Duodenal mucosa (tissue), 2 donors: ENCODE measurements around the gene BDH1.

Experiments
- H3K27ac ChIP-seq: one replicate; pipeline ENCODE4 v1.7.0; 2013; ENCODE audit warnings: low read depth, low read length
- H3K27me3 ChIP-seq, 2 donors: one replicate each; pipeline ENCODE4 v1.7.0; 2013; ENCODE audit warnings: low read length in 2 of 2, control low read depth in 1 of 2; ENCODE audit not compliant: insufficient read depth in 2 of 2, control insufficient read depth in 1 of 2
- H3K36me3 ChIP-seq, 2 donors: one replicate each; pipeline ENCODE4 v1.7.0; 2013; ENCODE audit warnings: low read length in 2 of 2, control low read depth in 1 of 2; ENCODE audit not compliant: insufficient read depth in 2 of 2, control insufficient read depth in 1 of 2
- H3K4me1 ChIP-seq, 2 donors: one replicate each; pipeline ENCODE4 v1.7.0; 2013; ENCODE audit warnings: low read length in 2 of 2, control low read depth in 1 of 2; ENCODE audit not compliant: insufficient read depth in 2 of 2, control insufficient read depth in 1 of 2
- H3K4me3 ChIP-seq, 2 donors: one replicate each; pipeline ENCODE4 v1.7.0; 2013; ENCODE audit warnings: low read length in 2 of 2, low read depth in 1 of 2
- H3K9ac ChIP-seq, 2 donors: one replicate each; pipeline ENCODE4 v1.7.0; 2013; ENCODE audit warnings: low read length in 2 of 2, low read depth in 1 of 2
- H3K9me3 ChIP-seq, 2 donors: one replicate each; pipeline ENCODE4 v1.7.0; 2013; ENCODE audit warnings: low read length in 2 of 2, control low read depth in 1 of 2; ENCODE audit not compliant: control insufficient read depth in 1 of 2

BDH1 gene

DNA sequence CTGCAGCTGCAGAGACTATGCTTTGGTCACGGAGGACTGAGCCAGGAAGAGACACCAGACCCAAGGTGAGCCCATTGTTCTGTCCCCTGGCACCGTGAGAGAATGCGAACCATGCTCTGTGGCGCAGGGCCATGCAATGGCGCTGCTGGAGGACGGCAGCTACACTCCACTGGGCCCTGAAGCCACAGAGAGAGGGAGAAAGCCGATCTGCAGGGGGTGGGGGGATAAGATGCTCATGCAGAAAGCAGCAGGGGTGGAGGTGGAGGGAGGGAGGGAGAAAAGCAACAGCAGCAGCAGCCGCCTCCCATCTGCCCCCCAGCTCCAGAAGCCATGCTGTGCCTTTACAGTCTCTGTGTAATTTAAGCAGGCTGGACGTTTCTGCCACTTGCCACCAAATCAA, 5.3 kb downstream of the BDH1 start:
- Histone ChIP-seq H3K4me1 (peaks cover 27 to 33% of the 10 kb centered on the region in 2 donors), H3K9me3 (no peaks in the 10 kb centered on the region), H3K4me3 (no peak overlapping the region), H3K27ac (no peak overlapping the region), H3K27me3 (no peaks in the 10 kb centered on the region), H3K36me3 (peaks cover under 1 to 3% of the 10 kb centered on the region in 2 donors), H3K9ac (no peak overlapping the region)

DNA sequence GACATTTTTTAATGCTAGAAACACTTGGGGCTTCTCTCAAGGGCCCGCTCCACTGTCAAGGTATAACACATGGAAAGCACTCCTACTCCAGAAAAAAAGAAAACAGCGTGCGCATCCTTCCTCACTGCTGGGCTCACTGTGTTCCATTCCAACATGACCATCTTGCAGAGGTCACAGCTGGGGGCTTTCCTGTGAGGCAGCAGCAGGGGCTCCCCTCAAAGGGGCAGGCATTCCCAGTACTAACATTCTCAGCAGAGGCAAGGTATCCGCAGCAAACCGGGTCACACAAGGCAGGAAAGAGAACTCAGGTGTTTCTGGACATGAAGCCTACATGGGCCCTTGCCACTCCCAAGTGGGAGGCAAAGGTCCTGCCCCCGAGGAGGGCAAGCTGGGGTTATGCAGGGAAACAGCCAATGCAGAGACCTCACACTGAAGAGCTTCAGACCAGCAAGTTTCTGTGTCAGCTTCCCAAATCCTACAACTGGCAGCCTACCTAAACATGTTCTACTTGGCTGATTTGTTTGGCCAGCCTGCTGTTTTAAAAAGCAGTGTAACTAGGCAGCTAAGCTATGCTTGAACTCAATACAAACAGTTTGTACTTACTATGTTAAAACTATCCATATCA, 6.4 kb downstream of the BDH1 start:
- Histone ChIP-seq H3K9me3 (no peaks in the 10 kb centered on the region), H3K9ac (no peak overlapping the region), H3K36me3 (peaks cover 4 to 6% of the 10 kb centered on the region in 2 donors), H3K27ac (no peak overlapping the region), H3K4me3 (no peak overlapping the region), H3K4me1 (peaks cover 26 to 33% of the 10 kb centered on the region in 2 donors), H3K27me3 (no peaks in the 10 kb centered on the region)

DNA sequence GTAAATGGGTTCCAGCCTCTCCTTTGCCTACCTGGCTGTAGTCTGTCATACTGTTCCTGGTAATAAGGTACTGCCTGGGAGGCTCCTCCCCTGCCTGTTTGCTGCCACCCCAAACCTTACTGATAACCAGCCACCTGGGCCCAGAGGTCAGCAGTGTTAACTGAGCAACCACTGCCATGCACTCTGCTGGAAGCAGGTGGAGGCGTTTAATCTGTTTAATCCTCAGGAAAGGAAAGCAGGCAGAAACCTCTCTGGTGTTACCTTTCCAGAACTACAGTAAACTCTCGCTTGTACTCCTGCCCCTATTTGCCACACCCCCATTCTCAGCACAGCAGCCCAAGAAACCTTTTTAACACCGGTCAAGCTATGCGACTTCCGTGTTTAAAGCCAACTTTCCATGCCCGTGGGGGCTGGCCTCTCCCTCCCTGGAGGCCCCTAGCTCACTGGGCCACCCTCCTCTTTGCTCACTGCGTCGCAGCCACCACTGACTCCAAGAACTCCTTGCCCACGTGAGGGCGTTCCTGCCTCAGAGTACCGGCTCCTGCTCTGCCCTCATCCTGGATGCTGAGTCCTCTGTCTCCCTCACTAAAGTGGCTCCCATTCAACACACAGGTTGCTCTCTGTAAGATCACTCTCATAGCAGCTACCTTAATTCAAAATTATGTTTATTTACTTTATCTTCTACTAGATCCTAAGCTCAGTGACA, 8.3 kb downstream of the BDH1 start:
- H3K27me3 ChIP-seq = no peaks in the 10 kb centered on the region
- peak overlapping the region; percentile 34 for H3K27ac ChIP-seq
- H3K4me3 ChIP-seq = peak overlapping the region in 1 of 2 donors; percentile 32
- no peaks in the 10 kb centered on the region for H3K9me3 ChIP-seq
- H3K4me1 ChIP-seq = peaks cover 16 to 25% of the 10 kb centered on the region in 2 donors
- H3K9ac ChIP-seq = peak overlapping the region; percentile 35 to 44
- H3K36me3 ChIP-seq = peaks cover 11 to 20% of the 10 kb centered on the region in 2 donors

DNA sequence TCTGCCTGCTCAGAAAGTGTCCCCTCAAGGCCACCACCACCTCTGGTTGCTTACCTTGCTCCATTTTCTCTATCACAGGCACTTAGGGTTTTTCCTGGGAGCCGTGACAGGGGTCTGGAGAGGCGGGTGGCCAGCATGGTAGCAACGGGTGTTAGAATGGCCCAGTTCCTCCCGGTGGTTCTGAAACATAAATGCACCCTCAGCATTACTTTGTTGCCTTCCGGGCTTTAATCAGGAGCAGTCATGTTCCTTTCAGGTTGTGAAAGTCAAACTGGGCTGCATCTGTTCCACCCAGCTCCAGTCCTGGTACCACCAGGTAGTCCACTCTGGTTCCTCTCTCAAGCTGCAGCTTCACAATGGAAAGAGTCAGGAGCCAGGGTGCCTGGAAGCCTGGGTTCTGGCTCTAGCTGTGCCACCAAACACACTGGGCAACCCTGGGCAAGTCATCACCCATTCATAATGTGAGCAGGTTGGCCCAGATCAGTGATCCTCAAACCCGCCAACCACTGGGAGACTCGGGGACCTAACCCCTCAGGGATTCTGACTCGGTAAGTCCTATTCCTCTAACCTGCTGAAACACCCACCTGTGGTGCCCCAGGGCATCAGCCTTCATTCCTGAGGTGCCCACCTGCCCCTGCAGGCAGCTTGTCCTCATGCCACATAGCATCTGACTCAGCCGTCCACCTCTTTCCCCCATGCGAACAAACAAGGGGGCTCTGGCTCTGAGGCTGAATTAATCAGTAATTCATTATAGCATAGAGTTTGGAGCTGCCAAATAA, 9.3 kb downstream of the BDH1 start:
- Histone ChIP-seq H3K9ac (peak overlapping the region; percentile 35 to 44), H3K9me3 (no peaks in the 10 kb centered on the region), H3K4me3 (peak overlapping the region in 1 of 2 donors; percentile 9), H3K36me3 (peaks cover 11 to 24% of the 10 kb centered on the region in 2 donors), H3K4me1 (peaks cover 16 to 25% of the 10 kb centered on the region in 2 donors), H3K27ac (peak overlapping the region; percentile 34), H3K27me3 (no peaks in the 10 kb centered on the region)

DNA sequence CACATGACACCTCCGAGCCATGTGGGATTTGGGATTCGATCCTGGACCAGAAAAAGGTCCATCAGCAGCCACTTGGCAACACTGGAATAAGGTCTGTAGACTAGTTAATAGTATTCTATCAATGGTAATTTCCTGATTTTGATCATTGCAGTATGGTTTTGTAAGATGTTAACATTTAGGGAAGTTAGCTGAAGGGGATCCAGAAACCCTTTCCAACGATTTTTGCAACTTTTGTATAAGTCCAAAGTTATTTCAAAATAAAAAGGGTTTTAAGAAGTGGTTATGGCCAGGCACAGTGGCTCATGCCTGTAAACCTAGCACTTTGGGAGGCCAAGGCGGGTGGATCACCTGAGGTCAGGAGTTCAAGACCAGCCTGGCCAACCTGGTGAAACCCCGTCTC, 10.2 kb downstream of the BDH1 start:
- H3K27me3 ChIP-seq = no peaks in the 10 kb centered on the region
- peaks cover 20 to 25% of the 10 kb centered on the region in 2 donors for H3K4me1 ChIP-seq
- H3K36me3 ChIP-seq = peaks cover 15 to 24% of the 10 kb centered on the region in 2 donors
- no peak overlapping the region for H3K4me3 ChIP-seq
- H3K27ac ChIP-seq = no peak overlapping the region
- no peaks in the 10 kb centered on the region for H3K9me3 ChIP-seq
- no peak overlapping the region for H3K9ac ChIP-seq

DNA sequence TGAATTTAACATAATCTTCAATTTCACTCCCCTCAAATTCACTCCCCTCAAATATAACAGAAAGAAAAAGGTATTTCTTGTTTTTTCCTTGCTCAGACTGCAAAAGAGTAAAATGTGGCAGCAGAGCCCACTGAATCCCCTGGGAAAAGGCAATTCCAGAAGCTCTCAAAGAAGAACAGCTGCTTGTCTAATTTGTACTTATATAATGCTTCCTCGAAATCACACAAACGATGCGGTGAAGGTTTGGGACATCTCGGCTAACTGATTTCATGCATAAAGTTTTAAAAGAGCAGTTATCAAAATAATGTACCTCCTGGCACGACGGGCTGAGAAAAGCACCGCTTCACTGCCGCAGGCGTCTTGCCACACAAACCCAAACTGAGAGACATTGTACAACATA, 10.7 kb downstream of the BDH1 start:
- no peak overlapping the region for H3K27ac ChIP-seq
- no peak overlapping the region for H3K9ac ChIP-seq
- no peaks in the 10 kb centered on the region for H3K9me3 ChIP-seq
- H3K4me1 ChIP-seq = peaks cover 20 to 25% of the 10 kb centered on the region in 2 donors
- H3K36me3 ChIP-seq = peaks cover 16 to 23% of the 10 kb centered on the region in 2 donors
- no peaks in the 10 kb centered on the region for H3K27me3 ChIP-seq
- H3K4me3 ChIP-seq = no peak overlapping the region

DNA sequence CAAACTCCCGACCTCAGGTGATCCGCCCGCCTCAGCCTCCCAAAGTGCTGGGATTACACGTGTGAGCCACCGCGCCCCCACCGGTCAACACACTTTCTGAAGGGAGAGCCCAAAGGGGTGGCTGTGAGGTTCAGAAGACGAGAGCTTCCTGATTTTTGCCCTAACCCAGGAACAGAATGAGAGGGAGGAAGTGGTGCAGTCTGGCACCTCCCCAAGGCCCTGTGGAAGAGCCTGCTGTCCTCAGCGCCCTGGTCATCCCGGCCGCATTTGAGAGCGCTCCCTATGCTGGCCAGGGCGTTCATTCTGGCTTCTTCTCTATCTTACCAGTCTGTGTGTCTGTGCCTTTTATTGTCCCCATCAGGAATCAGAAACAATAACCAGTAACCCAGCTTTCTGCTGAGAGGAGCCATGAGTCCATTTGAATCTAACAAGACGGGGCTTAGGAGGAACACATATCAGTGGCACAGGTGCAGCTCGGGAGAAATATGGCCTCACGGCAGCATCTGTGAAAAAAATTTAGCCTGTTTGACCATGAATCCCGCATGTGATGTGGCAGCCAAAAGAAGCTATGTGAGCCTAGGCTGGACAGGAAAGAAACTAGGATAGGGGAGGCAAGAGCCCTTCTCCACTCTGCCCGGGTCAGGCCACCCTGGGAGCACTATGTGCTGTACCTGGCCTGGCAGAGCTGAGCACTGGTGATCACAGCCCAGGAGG, 12.9 kb downstream of the BDH1 start:
- H3K9ac ChIP-seq = no peak overlapping the region
- H3K4me1 ChIP-seq = peaks cover 15 to 16% of the 10 kb centered on the region in 2 donors
- no peak overlapping the region for H3K27ac ChIP-seq
- H3K4me3 ChIP-seq = no peak overlapping the region
- H3K36me3 ChIP-seq = peaks cover 16 to 30% of the 10 kb centered on the region in 2 donors
- no peaks in the 10 kb centered on the region for H3K9me3 ChIP-seq
- H3K27me3 ChIP-seq = no peaks in the 10 kb centered on the region

DNA sequence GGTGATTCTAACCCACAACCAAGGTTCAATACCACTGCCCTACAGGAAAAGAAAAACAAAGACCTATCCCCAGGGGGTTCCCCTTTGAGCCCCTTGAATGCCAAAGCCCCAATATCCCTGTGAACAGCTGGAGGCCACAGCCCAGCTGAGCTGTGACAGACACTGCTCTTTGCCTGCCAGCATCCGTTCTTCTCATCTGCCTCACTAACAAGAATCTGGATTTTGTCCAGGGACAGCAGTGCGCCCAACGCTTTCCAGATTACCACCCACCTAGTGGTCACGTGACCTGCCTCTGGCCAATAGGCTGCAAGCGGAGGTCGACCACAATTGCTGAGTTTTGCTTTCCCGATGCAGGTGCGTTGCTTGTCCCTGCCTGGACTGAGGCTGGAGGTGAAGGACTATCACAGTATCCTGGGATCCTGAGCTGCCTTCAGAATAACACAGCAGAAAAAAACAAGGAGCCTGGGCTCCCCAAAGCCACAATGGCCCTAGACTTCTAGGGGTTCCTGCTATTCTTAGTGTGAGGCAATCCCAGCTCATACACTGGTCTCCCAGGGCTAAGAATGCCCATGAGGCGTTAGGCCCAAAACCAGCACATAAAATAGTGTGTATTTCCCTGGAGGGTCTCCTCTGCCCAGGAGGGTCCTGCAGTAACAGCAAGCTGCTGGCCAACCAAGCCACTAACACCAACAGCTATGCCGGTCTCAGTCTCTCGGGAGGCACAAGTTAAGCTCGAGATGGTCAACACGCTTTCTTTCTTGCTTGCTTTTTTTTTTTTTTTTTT, 13.8 kb downstream of the BDH1 start:
- no peak overlapping the region for H3K9ac ChIP-seq
- H3K4me1 ChIP-seq = peaks cover 7 to 8% of the 10 kb centered on the region in 2 donors
- no peak overlapping the region for H3K4me3 ChIP-seq
- peaks cover 16 to 33% of the 10 kb centered on the region in 2 donors for H3K36me3 ChIP-seq
- H3K27ac ChIP-seq = no peak overlapping the region
- no peaks in the 10 kb centered on the region for H3K9me3 ChIP-seq
- no peaks in the 10 kb centered on the region for H3K27me3 ChIP-seq

DNA sequence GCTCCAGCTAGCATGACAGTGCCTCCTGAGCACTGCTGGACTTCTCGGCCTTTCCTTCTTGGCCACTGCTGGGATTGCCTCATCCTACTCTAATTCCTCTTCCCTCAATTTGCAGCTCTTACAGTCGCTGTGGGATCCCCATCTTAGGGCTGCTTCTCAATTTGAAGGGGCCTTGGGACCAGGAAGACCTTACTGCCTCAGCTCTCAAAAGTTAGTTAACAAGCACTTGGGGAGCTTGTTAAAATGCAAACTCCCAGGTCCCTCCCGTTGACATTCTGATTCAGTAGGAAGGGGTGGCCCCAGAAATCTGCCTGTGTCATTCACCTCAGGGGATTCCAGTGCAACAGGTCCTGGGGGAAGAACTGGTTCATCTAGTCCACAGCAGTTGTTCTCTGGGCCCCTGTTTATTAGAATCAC, 14.8 kb downstream of the BDH1 start:
- Histone ChIP-seq H3K4me3 (no peak overlapping the region), H3K27me3 (no peaks in the 10 kb centered on the region), H3K9me3 (no peaks in the 10 kb centered on the region), H3K9ac (no peak overlapping the region), H3K27ac (no peak overlapping the region), H3K4me1 (peaks cover 0 to 3% of the 10 kb centered on the region in 2 donors), H3K36me3 (peaks cover 16 to 33% of the 10 kb centered on the region in 2 donors)
